Panc1 (cell line): ENCODE measurements around the gene SMIM5.

Experiments used
- CTCF ChIP-seq: fragments of 450-650 bp; IDR thresholded peaks from 2 replicates; pipeline ENCODE4 v1.5.1; 2017; ENCODE audit warnings: mild to moderate bottlenecking
- SIN3A ChIP-seq: IDR thresholded peaks from 2 replicates; pipeline ENCODE4 v1.6.1; 2012; ENCODE audit warnings: low read depth, mild to moderate bottlenecking, low read length, moderate library complexity, borderline replicate concordance; ENCODE audit not compliant: insufficient read depth

- TF ChIP-seq SIN3A = no peak
- no peak for TF ChIP-seq CTCF
These were observed 16.0 kb upstream of the SMIM5 start for GRCh38 chr17:75617218-75617617.
